Activated naive CD4-positive, alpha-beta T cell treated with anti-CD3 and anti-CD28 coated beads, Interleukin-2, amount 10 ng/mL, durations not matched to agents 7 days and 5 days (primary cell): ENCODE measurements around the gene SUMO4.
"Not testable (repeated sequence)": the region's sequence is repeated elsewhere in the genome, so short reads cannot be mapped to it uniquely, and the experiment has no call there.

ENCODE experiments used
- CTCF ChIA-PET: fragments of 350-600 bp; sonication (Branson Sonifier 250); formaldehyde crosslinking; loops from one replicate; lab custom pipeline; 2021; ENCODE audit warnings: antibody characterized with exemption; lab: Charles Lee
- DNase-seq: peaks from one replicate; pipeline ENCODE4 v3.0.0-alpha.2; 2020
- H3K27ac Mint-ChIP-seq: one replicate; pipeline ENCODE4 v1.8.0; 2021; ENCODE audit warnings: mild to moderate bottlenecking, moderate library complexity, mixed read lengths
- H3K27me3 Mint-ChIP-seq: one replicate; pipeline ENCODE4 v1.8.0; 2021; ENCODE audit warnings: mild to moderate bottlenecking, mixed read lengths
- H3K36me3 Mint-ChIP-seq: one replicate; pipeline ENCODE4 v1.8.0; 2021; ENCODE audit warnings: mixed read lengths
- H3K4me1 Mint-ChIP-seq: one replicate; pipeline ENCODE4 v1.8.0; 2021; ENCODE audit warnings: mixed read lengths
- H3K4me3 Mint-ChIP-seq: one replicate; pipeline ENCODE4 v1.8.0; 2021; ENCODE audit warnings: mild to moderate bottlenecking, moderate library complexity, mixed read lengths
- H3K9me3 Mint-ChIP-seq: one replicate; pipeline ENCODE4 v1.8.0; 2021; ENCODE audit warnings: mixed read lengths

SUMO4 gene

DNA sequence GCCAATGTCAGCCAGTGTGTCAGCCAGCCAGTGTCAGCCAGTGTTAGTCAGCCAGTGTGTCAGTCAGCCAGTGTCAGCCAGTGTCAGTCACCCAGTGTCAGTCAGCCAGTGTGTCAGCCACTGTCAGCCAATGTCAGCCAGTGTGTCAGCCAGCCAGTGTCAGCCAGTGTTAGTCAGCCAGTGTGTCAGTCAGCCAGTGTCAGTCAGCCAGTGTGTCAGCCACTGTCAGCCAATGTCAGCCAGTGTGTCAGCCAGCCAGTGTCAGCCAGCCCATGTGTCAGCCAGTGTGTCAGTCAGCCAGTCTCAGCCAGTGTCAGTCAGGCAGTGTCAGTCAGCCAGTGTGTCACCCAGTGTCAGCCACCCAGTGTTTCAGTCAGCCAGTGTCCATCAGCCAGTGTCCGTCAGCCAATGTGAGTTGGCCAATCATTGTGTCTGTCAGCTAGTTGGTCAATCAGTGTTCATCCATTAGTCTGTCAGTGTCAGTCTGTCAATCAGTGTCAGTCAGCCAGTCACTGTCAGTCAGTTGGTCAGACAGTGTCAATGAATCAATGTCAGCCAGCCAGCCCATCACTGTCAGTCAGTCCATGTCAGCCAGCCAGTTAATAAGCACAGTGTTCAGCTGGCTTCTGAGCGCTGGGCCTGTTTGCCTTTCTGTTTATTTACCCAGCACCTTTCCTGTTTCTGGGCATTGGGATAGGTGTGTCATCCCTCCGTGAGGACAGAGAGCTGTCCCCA, 44.5 kb downstream of the SUMO4 start:
- H3K27me3 Mint-ChIP-seq, H3K4me1 Mint-ChIP-seq, H3K4me3 Mint-ChIP-seq, H3K36me3 Mint-ChIP-seq, DNase-seq, H3K9me3 Mint-ChIP-seq: not testable (repeated sequence)
- H3K27ac Mint-ChIP-seq = peak overlapping the region; percentile 11
- CTCF ChIA-PET = interaction anchor here (0.8 to 6.8 kb wide), 5 partner anchors 12 to 877 kb away, joined by 3 to 31 read pairs (median 3); no protein-coding TSS in a partner anchor

DNA sequence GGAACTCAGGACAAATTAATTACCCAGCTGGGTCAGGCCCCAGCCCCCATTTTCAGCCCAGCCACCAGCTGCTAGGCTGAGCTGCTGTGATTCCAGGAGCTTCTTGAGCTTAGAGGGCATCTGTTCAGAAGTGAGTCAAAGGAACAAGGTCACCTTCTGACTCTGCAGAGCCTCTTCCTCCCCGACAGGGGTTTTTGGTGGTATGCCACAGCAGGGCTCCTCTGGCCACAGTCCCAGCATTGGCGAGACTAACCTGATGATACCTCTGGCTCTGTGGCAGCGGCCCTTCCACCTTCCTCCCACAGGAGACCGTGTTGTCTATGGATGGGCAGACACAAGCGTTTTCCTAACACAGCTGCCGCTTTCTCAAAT, 45.0 kb downstream of the SUMO4 start:
- CTCF ChIA-PET = interaction anchor here (0.8 to 6.8 kb wide), 6 partner anchors 10 to 878 kb away, joined by 3 to 31 read pairs (median 4); no protein-coding TSS in a partner anchor
- H3K36me3 Mint-ChIP-seq = peaks cover 5% of the 10 kb centered on the region
- H3K27ac Mint-ChIP-seq = peak overlapping the region; percentile 11
- peaks cover 2% of the 10 kb centered on the region for H3K4me1 Mint-ChIP-seq
- H3K4me3 Mint-ChIP-seq = no peak overlapping the region
- DNase-seq = no peak
- peaks cover 3% of the 10 kb centered on the region for H3K27me3 Mint-ChIP-seq
- peaks cover 3% of the 10 kb centered on the region for H3K9me3 Mint-ChIP-seq

DNA sequence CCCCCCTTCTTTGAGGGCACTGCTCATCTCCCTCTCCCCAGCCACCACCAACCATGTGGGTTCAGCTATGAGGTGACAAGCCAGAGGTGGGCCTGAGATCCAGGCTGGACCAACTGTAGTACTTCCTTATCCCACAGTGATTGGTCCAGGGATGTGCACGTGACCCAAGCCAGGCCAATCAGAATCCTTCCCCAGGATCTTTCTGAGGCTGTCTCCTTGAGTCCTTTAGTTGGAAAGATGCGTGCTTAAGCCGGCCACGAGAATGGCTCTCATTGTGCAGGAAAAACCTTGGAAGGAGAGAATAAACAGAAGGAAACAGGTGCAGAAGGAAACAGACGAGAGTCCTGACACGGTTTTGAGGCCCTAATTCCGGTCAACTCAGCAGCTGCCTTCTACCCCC, 45.5 kb downstream of the SUMO4 start:
- no peak overlapping the region for H3K27ac Mint-ChIP-seq
- no peak overlapping the region for H3K4me3 Mint-ChIP-seq
- no peak for DNase-seq
- H3K9me3 Mint-ChIP-seq = peaks cover 3% of the 10 kb centered on the region
- H3K4me1 Mint-ChIP-seq = peaks cover 3% of the 10 kb centered on the region
- CTCF ChIA-PET = interaction anchor here (0.8 to 6.8 kb wide), 6 partner anchors 10 to 878 kb away, joined by 3 to 31 read pairs (median 4); no protein-coding TSS in a partner anchor
- H3K36me3 Mint-ChIP-seq = peaks cover 5% of the 10 kb centered on the region
- peaks cover 3% of the 10 kb centered on the region for H3K27me3 Mint-ChIP-seq

GRCh38 chr6:149446791-149447376, 46.8 kb downstream of the SUMO4 start:
- Mint-ChIP-seq H3K27me3 (peaks cover 3% of the 10 kb centered on the region), H3K9me3 (peaks cover 3% of the 10 kb centered on the region), H3K4me3 (no peak overlapping the region), H3K36me3 (peaks cover 7% of the 10 kb centered on the region), H3K4me1 (peaks cover 5% of the 10 kb centered on the region), H3K27ac (no peak overlapping the region)
- DNase-seq = no peak
- CTCF ChIA-PET = interaction anchor here (0.6 to 6.8 kb wide), 4 partner anchors 14 to 419 kb away, joined by 3 to 31 read pairs (median 4); no protein-coding TSS in a partner anchor

GRCh38 chr6:149448821-149449453, 48.9 kb downstream of the SUMO4 start:
- Mint-ChIP-seq H3K4me1 (peaks cover 8% of the 10 kb centered on the region), H3K4me3 (no peak overlapping the region), H3K9me3 (peaks cover 3% of the 10 kb centered on the region), H3K27me3 (no peaks in the 10 kb centered on the region), H3K36me3 (peaks cover 10% of the 10 kb centered on the region), H3K27ac (no peak overlapping the region)
- CTCF ChIA-PET = interaction anchor here (0.7 to 6.8 kb wide), 2 partner anchors 16 to 263 kb away, joined by 3 to 31 read pairs; no protein-coding TSS in a partner anchor
- no peak for DNase-seq

DNA sequence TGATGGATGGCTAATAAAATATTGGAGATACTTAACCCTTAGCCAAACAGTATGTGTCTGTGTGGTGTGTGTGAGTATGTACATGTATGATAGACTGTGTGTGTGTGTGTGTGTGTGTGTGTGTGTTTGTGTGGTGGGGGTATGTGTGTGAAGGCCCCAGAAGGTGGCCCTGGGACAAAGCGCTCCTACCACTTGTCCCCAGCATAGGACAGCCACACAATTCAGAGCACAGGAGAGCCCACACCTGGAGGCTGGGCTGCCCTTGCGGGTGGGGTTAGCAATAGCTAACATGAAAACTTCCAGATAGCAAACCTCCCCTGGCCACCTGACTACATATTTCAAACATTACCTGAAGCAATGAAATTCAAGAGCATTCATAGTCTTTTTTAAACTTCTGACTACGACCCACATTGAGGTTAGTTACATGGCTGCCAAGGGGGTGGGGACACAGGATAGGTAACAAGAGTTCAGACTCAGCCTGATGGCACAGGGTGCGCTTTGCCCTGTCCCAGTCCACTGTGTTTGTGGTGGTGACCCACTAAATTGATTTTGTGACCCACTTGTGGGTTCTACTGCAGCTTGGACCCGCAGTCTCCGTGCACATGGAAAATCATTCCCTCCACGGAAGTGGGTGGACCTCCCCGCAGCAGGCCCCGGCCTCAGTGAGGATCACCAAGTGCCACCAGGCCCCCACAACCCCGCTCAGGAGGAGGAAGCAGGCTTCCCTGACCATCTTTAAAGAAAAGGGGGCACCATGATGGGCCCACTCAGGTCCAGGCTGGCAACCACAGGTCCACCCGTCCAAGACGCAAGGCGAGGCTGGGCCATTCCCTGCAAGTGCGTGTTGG, 50.0 kb downstream of the SUMO4 start:
- no peaks in the 10 kb centered on the region for H3K9me3 Mint-ChIP-seq
- H3K4me1 Mint-ChIP-seq = peaks cover 10% of the 10 kb centered on the region
- no peaks in the 10 kb centered on the region for H3K27me3 Mint-ChIP-seq
- DNase-seq = no peak
- CTCF ChIA-PET = interaction anchor here (0.7 kb wide), 1 partner anchor 264 kb away, joined by 3 read pairs; no protein-coding TSS in a partner anchor
- H3K4me3 Mint-ChIP-seq = peak overlapping the region; percentile 35
- peaks cover 10% of the 10 kb centered on the region for H3K36me3 Mint-ChIP-seq
- H3K27ac Mint-ChIP-seq = no peak overlapping the region
